ENCODE measurements around the gene SH3BP2. TPM values are rescaled to one million over a fixed set of nuclear protein-coding genes. Genes with fewer than 3 reads are reported as not detected.
A peak's percentile ranks its signal among the peaks of the same experiment; 100 is the strongest.

SH3BP2 gene
- total RNA-seq, 2 donors from 2014 or later, result 56.0 to 61.7 TPM

GRCh38 chr4:2849267-2850152 lies 56.6 kb downstream of the SH3BP2 start:
- ATAC-seq (ENCODE audit: insufficient number of reproducible peaks, low FRiP score, low read depth), result no peak
- no peak for DNase-seq (ENCODE audit: low spot score)
- TF ChIP-seq CTCF (IDR thresholded peaks at IDR 0.05), result no peak
- peaks cover 5% of the 10 kb centered on the region for H3K36me3 ChIP-seq
- H3K4me1 ChIP-seq (ENCODE audit: control insufficient read depth in 1 of 2, low read depth in 2 of 2), result peaks cover 51 to 64% of the 10 kb centered on the region in 2 donors
- H3K9me3 ChIP-seq, result no peaks in the 10 kb centered on the region
- no peaks in the 10 kb centered on the region for H3K27me3 ChIP-seq (replicated peaks; ENCODE audit: insufficient read depth)
- peak overlapping the region in 1 of 2 donors; percentile 4 for H3K27ac ChIP-seq
- no peak overlapping the region for H3K4me3 ChIP-seq

- no peak for TF ChIP-seq CTCF (IDR thresholded peaks at IDR 0.05)
- ATAC-seq (ENCODE audit: insufficient number of reproducible peaks, low FRiP score, low read depth) (no peak), DNase-seq (ENCODE audit: low spot score) (no peak)
- H3K36me3 ChIP-seq, result peaks cover 5% of the 10 kb centered on the region
- H3K4me1 ChIP-seq (ENCODE audit: control insufficient read depth in 1 of 2, low read depth in 2 of 2), result peaks cover 46 to 65% of the 10 kb centered on the region in 2 donors
- no peak overlapping the region for H3K4me3 ChIP-seq
- no peaks in the 10 kb centered on the region for H3K27me3 ChIP-seq (replicated peaks; ENCODE audit: insufficient read depth)
- no peak overlapping the region for H3K27ac ChIP-seq
- no peaks in the 10 kb centered on the region for H3K9me3 ChIP-seq
Measured at GRCh38 chr4:2850966-2851798, 58.3 kb downstream of the SH3BP2 start.

GRCh38 chr4:2852481-2852921 lies 59.6 kb downstream of the SH3BP2 start:
- H3K27ac ChIP-seq, result peak overlapping the region in 1 of 2 donors; percentile 28
- H3K27me3 ChIP-seq (replicated peaks; ENCODE audit: insufficient read depth), result no peaks in the 10 kb centered on the region
- no peak for TF ChIP-seq CTCF (IDR thresholded peaks at IDR 0.05)
- H3K36me3 ChIP-seq, result peaks cover 5% of the 10 kb centered on the region
- no peak overlapping the region for H3K4me3 ChIP-seq
- H3K9me3 ChIP-seq, result no peaks in the 10 kb centered on the region
- ATAC-seq (ENCODE audit: insufficient number of reproducible peaks, low FRiP score, low read depth) (no peak), DNase-seq (ENCODE audit: low spot score) (no peak)
- H3K4me1 ChIP-seq (ENCODE audit: control insufficient read depth in 1 of 2, low read depth in 2 of 2), result peaks cover 43 to 59% of the 10 kb centered on the region in 2 donors

GRCh38 chr4:2855584-2855983 lies 62.7 kb downstream of the SH3BP2 start:
- Histone ChIP-seq H3K9me3 (no peaks in the 10 kb centered on the region), H3K27me3 (replicated peaks; ENCODE audit: insufficient read depth) (no peaks in the 10 kb centered on the region), H3K4me1 (ENCODE audit: control insufficient read depth in 1 of 2, low read depth in 2 of 2) (peaks cover 48 to 60% of the 10 kb centered on the region in 2 donors), H3K36me3 (peaks cover 5% of the 10 kb centered on the region), H3K27ac (peak overlapping the region in 1 of 2 donors; percentile 3), H3K4me3 (no peak overlapping the region)
- DNase-seq (ENCODE audit: low spot score) (no peak), ATAC-seq (ENCODE audit: insufficient number of reproducible peaks, low FRiP score, low read depth) (no peak)
- TF ChIP-seq CTCF (IDR thresholded peaks at IDR 0.05), result no peak

GRCh38 chr4:2856266-2856665 lies 63.4 kb downstream of the SH3BP2 start:
- no peak overlapping the region for H3K27ac ChIP-seq
- no peak overlapping the region for H3K4me3 ChIP-seq
- H3K27me3 ChIP-seq (replicated peaks; ENCODE audit: insufficient read depth), result no peaks in the 10 kb centered on the region
- peaks cover 51 to 64% of the 10 kb centered on the region in 2 donors for H3K4me1 ChIP-seq (ENCODE audit: control insufficient read depth in 1 of 2, low read depth in 2 of 2)
- DNase-seq (ENCODE audit: low spot score) (no peak), ATAC-seq (ENCODE audit: insufficient number of reproducible peaks, low FRiP score, low read depth) (no peak)
- no peaks in the 10 kb centered on the region for H3K9me3 ChIP-seq
- H3K36me3 ChIP-seq, result peaks cover 5% of the 10 kb centered on the region
- TF ChIP-seq CTCF (IDR thresholded peaks at IDR 0.05), result no peak

Data from thoracic aorta (tissue), 2 donors.